SK-N-SH treated with all-trans-retinoic acid at 6 μM for 48 hours (cell line): ENCODE results near the gene CIT.

ENCODE experiments used
- ATAC-seq: fragments of 200-7000 bp; cut with Tn5 transposase; 3 replicates; pipeline ENCODE4 v1.9.1; 2020; ENCODE audit warnings: mild to moderate bottlenecking, moderate library complexity
- ARNTL ChIP-seq: fragments of 450-650 bp; formaldehyde crosslinking; IDR thresholded peaks from 2 replicates; pipeline ENCODE4 v1.5.0; 2020; ENCODE audit warnings: low read depth, mild to moderate bottlenecking, moderate library complexity, borderline replicate concordance
- BACH2 ChIP-seq: fragments of 250-450 bp; sonication (Bioruptor Pico); IDR thresholded peaks from 2 replicates; pipeline ENCODE4 v1.9.0; 2021; ENCODE audit warnings: mild to moderate bottlenecking, borderline replicate concordance
- CSDC2 ChIP-seq: fragments of 250-450 bp; sonication (Bioruptor Pico); IDR thresholded peaks from 2 replicates; pipeline ENCODE4 v1.5.0; 2020; ENCODE audit warnings: mild to moderate bottlenecking, moderate library complexity
- ESRRG ChIP-seq: fragments of 250-450 bp; sonication (Bioruptor Pico); IDR thresholded peaks from 2 replicates; pipeline ENCODE4 v1.6.1; 2021; ENCODE audit warnings: mild to moderate bottlenecking
- GLIS3 ChIP-seq: fragments of 250-450 bp; sonication (Bioruptor Pico); IDR thresholded peaks from 2 replicates; pipeline ENCODE4 v1.5.0; 2020; ENCODE audit warnings: mild to moderate bottlenecking, moderate library complexity
- ISL1 ChIP-seq: fragments of 250-450 bp; sonication (Bioruptor Pico); IDR thresholded peaks from 2 replicates; pipeline ENCODE4 v2.1.2; 2022; ENCODE audit warnings: mild to moderate bottlenecking, moderate library complexity
- RARB ChIP-seq: fragments of 250-450 bp; sonication (Bioruptor Pico); IDR thresholded peaks from 2 replicates; pipeline ENCODE4 v1.8.0; 2021; ENCODE audit warnings: mild to moderate bottlenecking, moderate library complexity
- SNAI2 ChIP-seq: fragments of 250-450 bp; sonication (Bioruptor Pico); IDR thresholded peaks from 2 replicates; pipeline ENCODE4 v1.5.0; 2020; ENCODE audit warnings: mild to moderate bottlenecking, moderate library complexity
- TCF4 ChIP-seq: fragments of 250-450 bp; sonication (Bioruptor Pico); IDR thresholded peaks from 2 replicates; pipeline ENCODE4 v1.8.0; 2021; ENCODE audit warnings: mild to moderate bottlenecking, moderate library complexity, borderline replicate concordance
- ZC3H10 ChIP-seq: fragments of 250-450 bp; sonication (Bioruptor Pico); IDR thresholded peaks from 2 replicates; pipeline ENCODE4 v1.5.1; 2021; ENCODE audit warnings: mild to moderate bottlenecking, moderate library complexity
- ZFP3 ChIP-seq: fragments of 250-450 bp; sonication (Bioruptor Pico); IDR thresholded peaks from 2 replicates; pipeline ENCODE4 v1.5.0; 2020; ENCODE audit warnings: mild to moderate bottlenecking, moderate library complexity
- ZFP30 ChIP-seq: fragments of 450-650 bp; formaldehyde crosslinking; IDR thresholded peaks from 2 replicates; pipeline ENCODE4 v1.5.0; 2022; ENCODE audit warnings: mild to moderate bottlenecking, moderate library complexity
- ZNF565 ChIP-seq: fragments of 450-650 bp; formaldehyde crosslinking; conservative IDR thresholded peaks from 2 replicates; pipeline ENCODE4 v1.5.0; 2020; ENCODE audit warnings: low read depth, mild to moderate bottlenecking, moderate library complexity
- ZNF70 ChIP-seq: fragments of 450-650 bp; formaldehyde crosslinking; IDR thresholded peaks from 2 replicates; pipeline ENCODE4 v1.5.0; 2020; ENCODE audit warnings: mild to moderate bottlenecking, moderate library complexity
- ZNF8 ChIP-seq: fragments of 450-650 bp; formaldehyde crosslinking; IDR thresholded peaks from 2 replicates; pipeline ENCODE4 v1.5.0; 2020; ENCODE audit warnings: mild to moderate bottlenecking, moderate library complexity
- TF ChIP-seq, protein P1 (sequence below): fragments of 250-450 bp; sonication (Bioruptor Pico); IDR thresholded peaks from 2 replicates; pipeline ENCODE4 v1.5.1; 2021; ENCODE audit warnings: mild to moderate bottlenecking, moderate library complexity
- TF ChIP-seq, protein P2 (sequence below): fragments of 250-450 bp; sonication (Bioruptor Pico); IDR thresholded peaks from 2 replicates; pipeline ENCODE4 v1.5.1; 2020; ENCODE audit warnings: low read depth, mild to moderate bottlenecking, moderate library complexity
- TF ChIP-seq, protein P3 (sequence below): fragments of 250-450 bp; sonication (Bioruptor Pico); IDR thresholded peaks from 2 replicates; pipeline ENCODE4 v1.8.0; 2020; ENCODE audit warnings: mild to moderate bottlenecking, moderate library complexity, borderline replicate concordance
- TF ChIP-seq, protein P4 (sequence below): fragments of 250-450 bp; sonication (Bioruptor Pico); IDR thresholded peaks from 2 replicates; pipeline ENCODE4 v1.8.0; 2021; ENCODE audit warnings: low read depth, mild to moderate bottlenecking, moderate library complexity, borderline replicate concordance
- TF ChIP-seq, protein P5 (sequence below): fragments of 250-450 bp; sonication (Bioruptor Pico); IDR thresholded peaks from 2 replicates; pipeline ENCODE4 v1.5.0; 2020; ENCODE audit warnings: mild to moderate bottlenecking, moderate library complexity

The CIT gene, protein sequence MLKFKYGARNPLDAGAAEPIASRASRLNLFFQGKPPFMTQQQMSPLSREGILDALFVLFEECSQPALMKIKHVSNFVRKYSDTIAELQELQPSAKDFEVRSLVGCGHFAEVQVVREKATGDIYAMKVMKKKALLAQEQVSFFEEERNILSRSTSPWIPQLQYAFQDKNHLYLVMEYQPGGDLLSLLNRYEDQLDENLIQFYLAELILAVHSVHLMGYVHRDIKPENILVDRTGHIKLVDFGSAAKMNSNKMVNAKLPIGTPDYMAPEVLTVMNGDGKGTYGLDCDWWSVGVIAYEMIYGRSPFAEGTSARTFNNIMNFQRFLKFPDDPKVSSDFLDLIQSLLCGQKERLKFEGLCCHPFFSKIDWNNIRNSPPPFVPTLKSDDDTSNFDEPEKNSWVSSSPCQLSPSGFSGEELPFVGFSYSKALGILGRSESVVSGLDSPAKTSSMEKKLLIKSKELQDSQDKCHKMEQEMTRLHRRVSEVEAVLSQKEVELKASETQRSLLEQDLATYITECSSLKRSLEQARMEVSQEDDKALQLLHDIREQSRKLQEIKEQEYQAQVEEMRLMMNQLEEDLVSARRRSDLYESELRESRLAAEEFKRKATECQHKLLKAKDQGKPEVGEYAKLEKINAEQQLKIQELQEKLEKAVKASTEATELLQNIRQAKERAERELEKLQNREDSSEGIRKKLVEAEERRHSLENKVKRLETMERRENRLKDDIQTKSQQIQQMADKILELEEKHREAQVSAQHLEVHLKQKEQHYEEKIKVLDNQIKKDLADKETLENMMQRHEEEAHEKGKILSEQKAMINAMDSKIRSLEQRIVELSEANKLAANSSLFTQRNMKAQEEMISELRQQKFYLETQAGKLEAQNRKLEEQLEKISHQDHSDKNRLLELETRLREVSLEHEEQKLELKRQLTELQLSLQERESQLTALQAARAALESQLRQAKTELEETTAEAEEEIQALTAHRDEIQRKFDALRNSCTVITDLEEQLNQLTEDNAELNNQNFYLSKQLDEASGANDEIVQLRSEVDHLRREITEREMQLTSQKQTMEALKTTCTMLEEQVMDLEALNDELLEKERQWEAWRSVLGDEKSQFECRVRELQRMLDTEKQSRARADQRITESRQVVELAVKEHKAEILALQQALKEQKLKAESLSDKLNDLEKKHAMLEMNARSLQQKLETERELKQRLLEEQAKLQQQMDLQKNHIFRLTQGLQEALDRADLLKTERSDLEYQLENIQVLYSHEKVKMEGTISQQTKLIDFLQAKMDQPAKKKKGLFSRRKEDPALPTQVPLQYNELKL (N-terminal part only)

DNA sequence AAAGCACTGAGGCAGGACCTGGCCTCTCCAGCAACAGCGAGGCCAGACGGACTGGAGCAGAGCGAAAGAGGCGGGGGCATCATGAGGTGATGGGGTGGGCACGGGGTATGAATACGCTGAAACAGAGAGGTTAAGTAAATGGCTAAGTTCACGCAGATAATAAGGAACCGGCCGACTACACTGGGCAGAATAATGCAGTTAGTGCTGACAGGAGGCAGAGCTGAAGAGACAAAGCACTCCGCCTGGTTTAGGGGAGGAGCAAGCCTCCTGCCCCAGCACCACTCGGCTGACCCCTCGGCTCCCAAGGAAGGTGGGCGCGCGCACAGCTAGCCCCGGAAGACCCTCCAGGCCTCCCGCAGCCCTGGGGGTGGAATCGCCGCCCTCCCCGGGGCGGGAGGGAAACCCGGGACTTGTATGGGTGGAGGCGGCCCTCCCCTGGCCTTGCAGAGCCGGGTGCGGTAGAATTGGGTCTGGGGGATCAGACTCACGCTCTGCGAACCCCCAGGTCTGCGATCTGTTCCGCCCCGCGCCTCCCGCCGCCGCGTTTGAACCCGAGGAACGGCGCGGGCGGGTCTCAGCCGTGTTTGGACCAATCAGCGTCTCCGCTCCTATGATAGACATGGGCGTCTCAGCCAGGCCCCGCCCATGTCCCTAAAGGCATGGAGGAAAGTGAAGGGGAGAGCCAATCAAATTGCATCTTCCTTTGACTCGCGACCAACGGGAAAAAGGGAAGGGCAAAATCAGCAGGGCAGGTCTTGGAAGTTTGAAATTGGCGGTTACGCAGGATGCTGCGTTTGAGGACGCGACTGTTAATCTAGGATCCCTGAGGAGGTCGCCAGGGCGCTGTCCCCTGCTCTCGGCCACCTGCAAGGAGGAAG lies at the start of gene CIT:
Gene CIT, minus strand, starts transcription at position 560 of the 878 bp plus-strand sequence. CDS start 1,152 bp downstream, outside the sequence.
- ATAC-seq, result peak; percentile 100
- TF ChIP-seq ZFP3 (CRISPR knock-in tag) (no peak), ZNF8 (CRISPR knock-in tag) (no peak), ZNF70 (CRISPR knock-in tag) (no peak), GLIS3 (CRISPR knock-in tag) (no peak), ZFP30 (CRISPR knock-in tag) (no peak), RARB (CRISPR knock-in tag) (no peak), BACH2 (CRISPR knock-in tag) (no peak), SNAI2 (CRISPR knock-in tag) (no peak), CSDC2 (no peak), ZC3H10 (no peak), ISL1 (CRISPR knock-in tag) (no peak), TCF4 (CRISPR knock-in tag) (no peak), ARNTL (no peak), ESRRG (CRISPR knock-in tag) (no peak), ZNF565 (CRISPR knock-in tag) (no peak)
- TF ChIP-seq, protein P1, sequence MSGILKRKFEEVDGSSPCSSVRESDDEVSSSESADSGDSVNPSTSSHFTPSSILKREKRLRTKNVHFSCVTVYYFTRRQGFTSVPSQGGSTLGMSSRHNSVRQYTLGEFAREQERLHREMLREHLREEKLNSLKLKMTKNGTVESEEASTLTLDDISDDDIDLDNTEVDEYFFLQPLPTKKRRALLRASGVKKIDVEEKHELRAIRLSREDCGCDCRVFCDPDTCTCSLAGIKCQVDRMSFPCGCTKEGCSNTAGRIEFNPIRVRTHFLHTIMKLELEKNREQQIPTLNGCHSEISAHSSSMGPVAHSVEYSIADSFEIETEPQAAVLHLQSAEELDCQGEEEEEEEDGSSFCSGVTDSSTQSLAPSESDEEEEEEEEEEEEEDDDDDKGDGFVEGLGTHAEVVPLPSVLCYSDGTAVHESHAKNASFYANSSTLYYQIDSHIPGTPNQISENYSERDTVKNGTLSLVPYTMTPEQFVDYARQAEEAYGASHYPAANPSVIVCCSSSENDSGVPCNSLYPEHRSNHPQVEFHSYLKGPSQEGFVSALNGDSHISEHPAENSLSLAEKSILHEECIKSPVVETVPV, result no peak
- TF ChIP-seq, protein P2, sequence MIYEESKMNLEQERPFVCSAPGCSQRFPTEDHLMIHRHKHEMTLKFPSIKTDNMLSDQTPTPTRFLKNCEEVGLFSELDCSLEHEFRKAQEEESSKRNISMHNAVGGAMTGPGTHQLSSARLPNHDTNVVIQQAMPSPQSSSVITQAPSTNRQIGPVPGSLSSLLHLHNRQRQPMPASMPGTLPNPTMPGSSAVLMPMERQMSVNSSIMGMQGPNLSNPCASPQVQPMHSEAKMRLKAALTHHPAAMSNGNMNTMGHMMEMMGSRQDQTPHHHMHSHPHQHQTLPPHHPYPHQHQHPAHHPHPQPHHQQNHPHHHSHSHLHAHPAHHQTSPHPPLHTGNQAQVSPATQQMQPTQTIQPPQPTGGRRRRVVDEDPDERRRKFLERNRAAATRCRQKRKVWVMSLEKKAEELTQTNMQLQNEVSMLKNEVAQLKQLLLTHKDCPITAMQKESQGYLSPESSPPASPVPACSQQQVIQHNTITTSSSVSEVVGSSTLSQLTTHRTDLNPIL (CRISPR knock-in tag), result no peak
- TF ChIP-seq, protein P3, sequence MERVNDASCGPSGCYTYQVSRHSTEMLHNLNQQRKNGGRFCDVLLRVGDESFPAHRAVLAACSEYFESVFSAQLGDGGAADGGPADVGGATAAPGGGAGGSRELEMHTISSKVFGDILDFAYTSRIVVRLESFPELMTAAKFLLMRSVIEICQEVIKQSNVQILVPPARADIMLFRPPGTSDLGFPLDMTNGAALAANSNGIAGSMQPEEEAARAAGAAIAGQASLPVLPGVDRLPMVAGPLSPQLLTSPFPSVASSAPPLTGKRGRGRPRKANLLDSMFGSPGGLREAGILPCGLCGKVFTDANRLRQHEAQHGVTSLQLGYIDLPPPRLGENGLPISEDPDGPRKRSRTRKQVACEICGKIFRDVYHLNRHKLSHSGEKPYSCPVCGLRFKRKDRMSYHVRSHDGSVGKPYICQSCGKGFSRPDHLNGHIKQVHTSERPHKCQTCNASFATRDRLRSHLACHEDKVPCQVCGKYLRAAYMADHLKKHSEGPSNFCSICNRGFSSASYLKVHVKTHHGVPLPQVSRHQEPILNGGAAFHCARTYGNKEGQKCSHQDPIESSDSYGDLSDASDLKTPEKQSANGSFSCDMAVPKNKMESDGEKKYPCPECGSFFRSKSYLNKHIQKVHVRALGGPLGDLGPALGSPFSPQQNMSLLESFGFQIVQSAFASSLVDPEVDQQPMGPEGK (CRISPR knock-in tag), result no peak
- TF ChIP-seq, protein P4, sequence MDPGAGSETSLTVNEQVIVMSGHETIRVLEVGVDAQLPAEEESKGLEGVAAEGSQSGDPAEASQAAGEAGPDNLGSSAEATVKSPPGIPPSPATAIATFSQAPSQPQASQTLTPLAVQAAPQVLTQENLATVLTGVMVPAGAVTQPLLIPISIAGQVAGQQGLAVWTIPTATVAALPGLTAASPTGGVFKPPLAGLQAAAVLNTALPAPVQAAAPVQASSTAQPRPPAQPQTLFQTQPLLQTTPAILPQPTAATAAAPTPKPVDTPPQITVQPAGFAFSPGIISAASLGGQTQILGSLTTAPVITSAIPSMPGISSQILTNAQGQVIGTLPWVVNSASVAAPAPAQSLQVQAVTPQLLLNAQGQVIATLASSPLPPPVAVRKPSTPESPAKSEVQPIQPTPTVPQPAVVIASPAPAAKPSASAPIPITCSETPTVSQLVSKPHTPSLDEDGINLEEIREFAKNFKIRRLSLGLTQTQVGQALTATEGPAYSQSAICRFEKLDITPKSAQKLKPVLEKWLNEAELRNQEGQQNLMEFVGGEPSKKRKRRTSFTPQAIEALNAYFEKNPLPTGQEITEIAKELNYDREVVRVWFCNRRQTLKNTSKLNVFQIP (CRISPR knock-in tag), result no peak
- TF ChIP-seq, protein P5, sequence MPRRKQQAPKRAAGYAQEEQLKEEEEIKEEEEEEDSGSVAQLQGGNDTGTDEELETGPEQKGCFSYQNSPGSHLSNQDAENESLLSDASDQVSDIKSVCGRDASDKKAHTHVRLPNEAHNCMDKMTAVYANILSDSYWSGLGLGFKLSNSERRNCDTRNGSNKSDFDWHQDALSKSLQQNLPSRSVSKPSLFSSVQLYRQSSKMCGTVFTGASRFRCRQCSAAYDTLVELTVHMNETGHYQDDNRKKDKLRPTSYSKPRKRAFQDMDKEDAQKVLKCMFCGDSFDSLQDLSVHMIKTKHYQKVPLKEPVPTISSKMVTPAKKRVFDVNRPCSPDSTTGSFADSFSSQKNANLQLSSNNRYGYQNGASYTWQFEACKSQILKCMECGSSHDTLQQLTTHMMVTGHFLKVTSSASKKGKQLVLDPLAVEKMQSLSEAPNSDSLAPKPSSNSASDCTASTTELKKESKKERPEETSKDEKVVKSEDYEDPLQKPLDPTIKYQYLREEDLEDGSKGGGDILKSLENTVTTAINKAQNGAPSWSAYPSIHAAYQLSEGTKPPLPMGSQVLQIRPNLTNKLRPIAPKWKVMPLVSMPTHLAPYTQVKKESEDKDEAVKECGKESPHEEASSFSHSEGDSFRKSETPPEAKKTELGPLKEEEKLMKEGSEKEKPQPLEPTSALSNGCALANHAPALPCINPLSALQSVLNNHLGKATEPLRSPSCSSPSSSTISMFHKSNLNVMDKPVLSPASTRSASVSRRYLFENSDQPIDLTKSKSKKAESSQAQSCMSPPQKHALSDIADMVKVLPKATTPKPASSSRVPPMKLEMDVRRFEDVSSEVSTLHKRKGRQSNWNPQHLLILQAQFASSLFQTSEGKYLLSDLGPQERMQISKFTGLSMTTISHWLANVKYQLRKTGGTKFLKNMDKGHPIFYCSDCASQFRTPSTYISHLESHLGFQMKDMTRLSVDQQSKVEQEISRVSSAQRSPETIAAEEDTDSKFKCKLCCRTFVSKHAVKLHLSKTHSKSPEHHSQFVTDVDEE (CRISPR knock-in tag), result no peak
